KOPT-K1 (cell line): ENCODE results near the gene VAPA.

Experiments
- H3K27ac ChIP-seq: fragments of 200-600 bp; sonication (generic); 2 replicates; pipeline ENCODE4 v1.5.1; 2016; ENCODE audit warnings: antibody characterized with exemption, mild to moderate bottlenecking, low read depth, low read length; ENCODE audit not compliant: poor library complexity, severe bottlenecking
- H3K36me3 ChIP-seq: fragments of 200-600 bp; sonication (generic); 2 replicates; pipeline ENCODE4 v1.5.1; 2017; ENCODE audit warnings: antibody characterized with exemption, mild to moderate bottlenecking, low read length, moderate library complexity; ENCODE audit not compliant: insufficient read depth
- H3K9me3 ChIP-seq: fragments of 200-600 bp; sonication (generic); 2 replicates; pipeline ENCODE4 v1.5.1; 2017; ENCODE audit warnings: antibody characterized with exemption, low read length, mild to moderate bottlenecking; ENCODE audit not compliant: insufficient read depth, poor library complexity, severe bottlenecking

VAPA gene

GRCh38 chr18:9933865-9934264 lies 20.0 kb downstream of the VAPA start:
- Histone ChIP-seq H3K9me3 (no peaks in the 10 kb centered on the region), H3K36me3 (peaks cover 70% of the 10 kb centered on the region), H3K27ac (no peak overlapping the region)

- Histone ChIP-seq H3K27ac (no peak overlapping the region), H3K9me3 (no peaks in the 10 kb centered on the region), H3K36me3 (peaks cover 74% of the 10 kb centered on the region)
These were observed 20.5 kb downstream of the VAPA start for GRCh38 chr18:9934274-9934673.

GRCh38 chr18:9941103-9941502 lies 27.3 kb downstream of the VAPA start:
- H3K27ac ChIP-seq = no peak overlapping the region
- H3K36me3 ChIP-seq = peaks cover 98% of the 10 kb centered on the region
- H3K9me3 ChIP-seq = no peaks in the 10 kb centered on the region

GRCh38 chr18:9941660-9942059 lies 27.8 kb downstream of the VAPA start:
- Histone ChIP-seq H3K36me3 (peaks cover 99% of the 10 kb centered on the region), H3K9me3 (no peaks in the 10 kb centered on the region), H3K27ac (no peak overlapping the region)

GRCh38 chr18:9943311-9943710 lies 29.5 kb downstream of the VAPA start:
- Histone ChIP-seq H3K36me3 (peaks cover 95% of the 10 kb centered on the region), H3K9me3 (no peaks in the 10 kb centered on the region), H3K27ac (no peak overlapping the region)

- H3K36me3 ChIP-seq = peaks cover 95% of the 10 kb centered on the region
- no peak overlapping the region for H3K27ac ChIP-seq
These were observed 31.0 kb downstream of the VAPA start for GRCh38 chr18:9944805-9945204.

GRCh38 chr18:9946831-9947230 lies 33.0 kb downstream of the VAPA start:
- Histone ChIP-seq H3K27ac (no peak overlapping the region), H3K36me3 (peaks cover 96% of the 10 kb centered on the region), H3K9me3 (no peaks in the 10 kb centered on the region)

More at GRCh38 chr18:9944805-9945204, 31.0 kb downstream of the VAPA start:
- H3K9me3 ChIP-seq = no peaks in the 10 kb centered on the region

- peaks cover 95% of the 10 kb centered on the region for H3K36me3 ChIP-seq
- H3K27ac ChIP-seq = no peak overlapping the region
- H3K9me3 ChIP-seq = no peaks in the 10 kb centered on the region
These were observed 33.4 kb downstream of the VAPA start for GRCh38 chr18:9947248-9947647.

- Histone ChIP-seq H3K36me3 (peaks cover 95% of the 10 kb centered on the region), H3K27ac (no peak overlapping the region), H3K9me3 (no peaks in the 10 kb centered on the region)
These were observed 35.5 kb downstream of the VAPA start for GRCh38 chr18:9949315-9949714.

- Histone ChIP-seq H3K9me3 (no peaks in the 10 kb centered on the region), H3K36me3 (peaks cover 95% of the 10 kb centered on the region), H3K27ac (no peak overlapping the region)
These were observed 36.0 kb downstream of the VAPA start for GRCh38 chr18:9949861-9950260.

- Histone ChIP-seq H3K9me3 (no peaks in the 10 kb centered on the region), H3K36me3 (peaks cover 95% of the 10 kb centered on the region), H3K27ac (no peak overlapping the region)
These were observed 36.6 kb downstream of the VAPA start for GRCh38 chr18:9950289-9951016.

GRCh38 chr18:9951022-9951859 lies 37.4 kb downstream of the VAPA start:
- H3K36me3 ChIP-seq = peaks cover 95% of the 10 kb centered on the region

GRCh38 chr18:9952633-9953416 lies 39.0 kb downstream of the VAPA start:
- no peak overlapping the region for H3K27ac ChIP-seq
- peaks cover 90% of the 10 kb centered on the region for H3K36me3 ChIP-seq
- no peaks in the 10 kb centered on the region for H3K9me3 ChIP-seq

More at GRCh38 chr18:9951022-9951859, 37.4 kb downstream of the VAPA start:
- H3K9me3 ChIP-seq = no peaks in the 10 kb centered on the region
- no peak overlapping the region for H3K27ac ChIP-seq

- H3K9me3 ChIP-seq = no peaks in the 10 kb centered on the region
- no peak overlapping the region for H3K27ac ChIP-seq
- peaks cover 34% of the 10 kb centered on the region for H3K36me3 ChIP-seq
These were observed 45.1 kb downstream of the VAPA start for GRCh38 chr18:9958861-9959399.

GRCh38 chr18:9959564-9959963 lies 45.7 kb downstream of the VAPA start:
- no peaks in the 10 kb centered on the region for H3K9me3 ChIP-seq
- peaks cover 28% of the 10 kb centered on the region for H3K36me3 ChIP-seq
- no peak overlapping the region for H3K27ac ChIP-seq
